ENCODE measurements around the gene ARHGEF4.

GRCh38 chr2:130884013-130884412 is 47.3 kb downstream of the ARHGEF4 start:
- TF ChIP-seq CTCF (conservative IDR thresholded peaks at IDR 0.05; ENCODE audit: low read length) (no peak), EZH2phosphoT487 (IDR thresholded peaks at IDR 0.05; ENCODE audit: borderline replicate concordance) (no peak)

Data from Loucy (cell line).